NCI-H226 (cell line): Measurements from ENCODE around the gene POP4.

Experiments used
- DNase-seq: peaks from one replicate; pipeline ENCODE4 v3.0.0-alpha.2; 2015

Gene POP4

DNA sequence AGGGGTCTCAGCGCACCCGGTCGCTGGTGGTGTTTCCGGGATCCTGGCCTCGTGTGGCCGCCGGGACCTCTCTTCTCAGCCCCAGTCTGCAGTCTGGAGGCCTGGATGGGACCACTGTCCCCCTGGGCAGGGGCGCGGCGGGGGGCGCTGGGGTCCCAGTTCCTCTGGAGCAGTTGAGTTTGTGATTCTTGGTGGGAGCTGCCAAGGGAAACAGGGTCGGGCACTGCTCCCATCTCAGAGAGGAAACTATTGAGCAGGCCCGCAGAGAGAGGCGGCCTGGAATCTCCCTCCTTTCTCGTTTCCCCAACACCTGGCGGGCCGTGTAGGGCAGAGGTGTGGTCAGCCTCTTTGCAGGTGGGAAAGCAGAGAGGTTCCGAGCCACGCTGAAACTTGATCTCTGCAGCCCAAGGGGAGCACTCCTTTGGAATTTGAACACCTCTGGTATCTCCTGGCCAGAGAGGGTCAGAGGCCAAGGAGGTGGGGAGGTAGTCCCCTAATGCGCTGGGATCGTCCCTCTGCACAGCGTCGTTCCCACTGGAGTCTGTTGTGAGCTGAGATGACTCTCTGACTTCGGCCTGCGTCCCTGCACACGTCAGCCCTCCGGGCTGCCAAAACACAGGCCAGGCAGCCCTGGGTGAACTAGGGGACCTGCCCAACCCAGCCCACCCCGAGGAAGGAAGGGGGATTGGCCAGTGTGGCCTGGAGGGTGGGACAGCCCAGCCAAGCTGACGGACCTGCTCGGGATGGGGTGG, 59.9 kb downstream of the POP4 start:
- peak; percentile 37 for DNase-seq
